Measurements from ENCODE around the gene CEL.

DNA sequence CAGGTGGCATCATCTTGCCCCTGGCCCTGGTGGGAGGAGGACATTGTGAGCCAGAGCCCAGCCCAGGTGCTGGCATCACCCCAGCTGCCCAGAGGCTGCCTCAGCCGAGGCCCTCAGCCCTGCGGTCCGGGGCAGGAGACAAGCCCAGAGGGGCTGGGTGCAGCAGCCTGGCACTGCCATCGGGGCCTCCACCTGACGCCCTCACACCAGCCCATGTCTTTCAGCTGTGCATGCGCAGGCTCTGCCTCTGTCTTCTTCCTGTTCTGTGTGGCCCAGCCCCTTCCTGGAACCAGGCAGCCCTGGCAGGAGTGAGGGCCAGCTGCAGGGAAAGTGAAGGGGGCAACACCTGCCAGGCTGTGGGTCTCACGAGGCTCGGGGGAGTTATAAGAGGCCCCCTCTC lies 4.8 kb upstream of the CEL start:
- no peak for TF ChIP-seq POLR2A (IDR thresholded peaks at IDR 0.05)
- TF ChIP-seq, protein P1, sequence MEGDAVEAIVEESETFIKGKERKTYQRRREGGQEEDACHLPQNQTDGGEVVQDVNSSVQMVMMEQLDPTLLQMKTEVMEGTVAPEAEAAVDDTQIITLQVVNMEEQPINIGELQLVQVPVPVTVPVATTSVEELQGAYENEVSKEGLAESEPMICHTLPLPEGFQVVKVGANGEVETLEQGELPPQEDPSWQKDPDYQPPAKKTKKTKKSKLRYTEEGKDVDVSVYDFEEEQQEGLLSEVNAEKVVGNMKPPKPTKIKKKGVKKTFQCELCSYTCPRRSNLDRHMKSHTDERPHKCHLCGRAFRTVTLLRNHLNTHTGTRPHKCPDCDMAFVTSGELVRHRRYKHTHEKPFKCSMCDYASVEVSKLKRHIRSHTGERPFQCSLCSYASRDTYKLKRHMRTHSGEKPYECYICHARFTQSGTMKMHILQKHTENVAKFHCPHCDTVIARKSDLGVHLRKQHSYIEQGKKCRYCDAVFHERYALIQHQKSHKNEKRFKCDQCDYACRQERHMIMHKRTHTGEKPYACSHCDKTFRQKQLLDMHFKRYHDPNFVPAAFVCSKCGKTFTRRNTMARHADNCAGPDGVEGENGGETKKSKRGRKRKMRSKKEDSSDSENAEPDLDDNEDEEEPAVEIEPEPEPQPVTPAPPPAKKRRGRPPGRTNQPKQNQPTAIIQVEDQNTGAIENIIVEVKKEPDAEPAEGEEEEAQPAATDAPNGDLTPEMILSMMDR (IDR thresholded peaks at IDR 0.05), result no peak
